GM13977 (cell line): ENCODE results near the gene UNK.

Experiments
- DNase-seq: peaks from one replicate; pipeline ENCODE4 v3.0.0; 2012; ENCODE audit warnings: low spot score
- in situ Hi-C: fragments of 300-500 bp; cut with MboI; formaldehyde crosslinking; loops from one replicate; pipeline ENCODE4 v1.12.0; 2022; ENCODE audit warnings: low sequenced_read_pairs, low pct_unique_long_range_greater_than_20kb, mixed read lengths, inconsistent platforms; ENCODE audit not compliant: unreplicated experiment
- TF ChIP-seq, protein P1 (sequence below): IDR thresholded peaks from 2 replicates; pipeline ENCODE4 v1.5.1; 2012; ENCODE audit warnings: mild to moderate bottlenecking, control low read depth; ENCODE audit not compliant: insufficient read depth; ENCODE audit errors: extremely low read depth, missing control alignments

The UNK gene

GRCh38 chr17:75799402-75799801 is 14.8 kb downstream of the UNK start:
- in situ Hi-C loops, result no loop called here
- no peak for DNase-seq
- TF ChIP-seq, protein P1, sequence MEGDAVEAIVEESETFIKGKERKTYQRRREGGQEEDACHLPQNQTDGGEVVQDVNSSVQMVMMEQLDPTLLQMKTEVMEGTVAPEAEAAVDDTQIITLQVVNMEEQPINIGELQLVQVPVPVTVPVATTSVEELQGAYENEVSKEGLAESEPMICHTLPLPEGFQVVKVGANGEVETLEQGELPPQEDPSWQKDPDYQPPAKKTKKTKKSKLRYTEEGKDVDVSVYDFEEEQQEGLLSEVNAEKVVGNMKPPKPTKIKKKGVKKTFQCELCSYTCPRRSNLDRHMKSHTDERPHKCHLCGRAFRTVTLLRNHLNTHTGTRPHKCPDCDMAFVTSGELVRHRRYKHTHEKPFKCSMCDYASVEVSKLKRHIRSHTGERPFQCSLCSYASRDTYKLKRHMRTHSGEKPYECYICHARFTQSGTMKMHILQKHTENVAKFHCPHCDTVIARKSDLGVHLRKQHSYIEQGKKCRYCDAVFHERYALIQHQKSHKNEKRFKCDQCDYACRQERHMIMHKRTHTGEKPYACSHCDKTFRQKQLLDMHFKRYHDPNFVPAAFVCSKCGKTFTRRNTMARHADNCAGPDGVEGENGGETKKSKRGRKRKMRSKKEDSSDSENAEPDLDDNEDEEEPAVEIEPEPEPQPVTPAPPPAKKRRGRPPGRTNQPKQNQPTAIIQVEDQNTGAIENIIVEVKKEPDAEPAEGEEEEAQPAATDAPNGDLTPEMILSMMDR, result no peak

- TF ChIP-seq, protein P1, result no peak
- DNase-seq, result no peak
- in situ Hi-C loops, result no loop called here
These were observed 19.3 kb downstream of the UNK start for GRCh38 chr17:75803883-75804282.

GRCh38 chr17:75806822-75807500 is 22.4 kb downstream of the UNK start:
- DNase-seq, result no peak
- TF ChIP-seq, protein P1, result no peak
- in situ Hi-C loops, result no loop called here

DNA sequence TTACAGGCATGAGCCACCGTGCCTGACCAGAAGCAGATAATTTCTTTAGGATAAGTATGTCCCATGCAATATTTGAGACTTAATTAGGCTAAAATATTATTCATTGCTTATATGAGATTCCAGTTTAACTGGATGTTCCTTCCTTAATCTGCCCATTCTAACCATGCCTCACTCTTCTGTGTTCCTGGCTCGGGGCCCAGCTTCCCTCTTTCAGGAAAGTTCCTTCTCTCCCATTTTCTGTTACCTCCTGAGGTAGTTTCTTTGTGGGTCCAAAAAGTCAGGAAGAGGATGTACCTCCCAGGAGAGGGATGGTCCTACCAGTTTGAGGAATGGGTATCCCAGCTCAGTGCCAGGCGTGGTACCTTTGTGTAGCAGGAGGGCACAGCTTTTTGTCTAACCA is 23.3 kb downstream of the UNK start:
- in situ Hi-C loops, result no loop called here
- DNase-seq, result no peak
- TF ChIP-seq, protein P1, result no peak

DNA sequence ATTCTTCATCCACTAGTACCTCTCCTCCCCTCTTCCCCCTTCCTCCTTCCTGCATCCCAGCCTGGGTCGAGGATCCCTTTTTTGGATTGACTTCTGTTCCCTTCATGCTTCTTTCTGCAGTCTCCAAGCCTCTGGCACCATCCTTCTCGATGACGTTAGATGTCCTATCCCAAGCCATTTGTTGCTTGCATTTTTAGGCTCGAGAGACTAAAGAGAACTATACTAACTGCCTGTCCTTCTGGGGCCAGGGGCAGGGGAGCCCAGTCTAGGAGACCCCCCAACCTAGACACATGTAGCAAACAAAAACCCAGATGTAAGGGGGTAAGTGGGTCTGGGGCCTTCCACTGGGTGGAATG is 23.9 kb downstream of the UNK start:
- in situ Hi-C loops, result no loop called here
- TF ChIP-seq, protein P1, result no peak
- DNase-seq, result no peak

- TF ChIP-seq, protein P1, result no peak
- peak; percentile 59 for DNase-seq
- in situ Hi-C loops, result no loop called here
These were observed 24.5 kb downstream of the UNK start for GRCh38 chr17:75808905-75809621.
